Measurements from ENCODE around the gene SMCO4.

DNA sequence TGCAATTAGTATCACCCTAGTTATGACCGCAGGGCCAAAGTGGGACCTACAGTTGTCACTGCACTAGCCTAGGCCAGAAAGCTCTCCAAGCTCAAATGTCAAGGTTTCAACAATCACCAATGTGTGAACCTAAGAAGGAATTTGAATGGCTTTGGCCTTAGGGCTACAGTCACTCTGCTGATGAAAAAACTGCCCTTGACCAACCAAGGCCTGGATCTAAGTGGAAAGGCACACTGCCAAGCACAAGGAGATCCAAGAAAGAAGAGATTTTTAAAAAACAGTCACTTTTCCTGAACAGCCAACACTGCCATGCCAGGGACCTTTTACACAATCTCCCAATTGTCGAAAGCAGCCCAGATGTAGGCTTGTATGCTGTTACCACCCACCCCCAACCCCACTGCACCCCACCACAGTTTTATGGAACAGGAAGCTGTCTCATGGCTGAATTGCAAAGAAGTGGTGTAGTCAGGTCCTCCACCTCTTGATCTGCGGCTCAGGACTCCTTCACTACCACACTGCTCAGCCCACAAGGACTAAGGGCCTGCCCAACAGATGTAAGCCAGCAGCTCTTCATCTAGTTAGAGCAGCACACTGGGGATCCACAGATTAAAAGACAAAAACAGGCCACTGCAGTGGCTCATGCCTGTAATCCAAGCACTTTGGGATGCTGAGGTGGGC lies 32.9 kb downstream of the SMCO4 start:
- no peak for TF ChIP-seq EZH2 (IDR thresholded peaks at IDR 0.05; ENCODE audit: insufficient read depth, low read length)
- TF ChIP-seq, protein P1, sequence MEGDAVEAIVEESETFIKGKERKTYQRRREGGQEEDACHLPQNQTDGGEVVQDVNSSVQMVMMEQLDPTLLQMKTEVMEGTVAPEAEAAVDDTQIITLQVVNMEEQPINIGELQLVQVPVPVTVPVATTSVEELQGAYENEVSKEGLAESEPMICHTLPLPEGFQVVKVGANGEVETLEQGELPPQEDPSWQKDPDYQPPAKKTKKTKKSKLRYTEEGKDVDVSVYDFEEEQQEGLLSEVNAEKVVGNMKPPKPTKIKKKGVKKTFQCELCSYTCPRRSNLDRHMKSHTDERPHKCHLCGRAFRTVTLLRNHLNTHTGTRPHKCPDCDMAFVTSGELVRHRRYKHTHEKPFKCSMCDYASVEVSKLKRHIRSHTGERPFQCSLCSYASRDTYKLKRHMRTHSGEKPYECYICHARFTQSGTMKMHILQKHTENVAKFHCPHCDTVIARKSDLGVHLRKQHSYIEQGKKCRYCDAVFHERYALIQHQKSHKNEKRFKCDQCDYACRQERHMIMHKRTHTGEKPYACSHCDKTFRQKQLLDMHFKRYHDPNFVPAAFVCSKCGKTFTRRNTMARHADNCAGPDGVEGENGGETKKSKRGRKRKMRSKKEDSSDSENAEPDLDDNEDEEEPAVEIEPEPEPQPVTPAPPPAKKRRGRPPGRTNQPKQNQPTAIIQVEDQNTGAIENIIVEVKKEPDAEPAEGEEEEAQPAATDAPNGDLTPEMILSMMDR (IDR thresholded peaks at IDR 0.05; ENCODE audit: insufficient read depth, low read depth, low read length): no peak
